Stomach (tissue), 4 donors: Measurements from ENCODE around the gene PIKFYVE.

ENCODE experiments used
- CTCF ChIP-seq, 7 experiments: fragments of 450-650 bp in 4 of 7; fragments of 200-600 bp in 3 of 7; sonication (generic) in 3 of 7; IDR thresholded peaks; one replicate each; pipeline ENCODE4 v1.5.1; 2016 to 2019; ENCODE audit warnings: antibody characterized with exemption in 7 of 7, control low read depth in 2 of 7, mild to moderate bottlenecking in 1 of 7
- EP300 ChIP-seq: sonication (generic); formaldehyde crosslinking; IDR thresholded peaks from one replicate; pipeline ENCODE4 v1.6.1; 2017; ENCODE audit warnings: antibody characterized with exemption
- POLR2A ChIP-seq, 4 donors: fragments of 450-650 bp; IDR thresholded peaks; one replicate each; pipeline ENCODE4 v1.6.1; 2016; ENCODE audit warnings: antibody characterized with exemption in 4 of 4, control low read depth in 2 of 4, mild to moderate bottlenecking in 1 of 4, moderate library complexity in 1 of 4

- no peak for TF ChIP-seq CTCF (IDR thresholded peaks at IDR 0.05)
- TF ChIP-seq POLR2A (IDR thresholded peaks at IDR 0.05) = no peak
- no peak for TF ChIP-seq EP300
Observed at GRCh38 chr2:208346756-208347155, 80.7 kb downstream of the PIKFYVE start.
